Measurements from ENCODE around the gene SCYGR2.

- TF ChIP-seq CTCF (IDR thresholded peaks at IDR 0.05; ENCODE audit: borderline replicate concordance, extremely low read depth, low read length, poor library complexity, severe bottlenecking) (no peak), EZH2 (IDR thresholded peaks at IDR 0.05; ENCODE audit: borderline replicate concordance, low read depth, low read length, severe bottlenecking) (no peak)
These were observed 3.7 kb downstream of the SCYGR2 start for GRCh38 chr2:227602358-227602757.

All from DND-41 (cell line).